ENCODE measurements around the gene SPRR4.
"Not testable (repeated sequence)": the region's sequence is repeated elsewhere in the genome, so short reads cannot be mapped to it uniquely, and the experiment has no call there.

SPRR4 gene

DNA sequence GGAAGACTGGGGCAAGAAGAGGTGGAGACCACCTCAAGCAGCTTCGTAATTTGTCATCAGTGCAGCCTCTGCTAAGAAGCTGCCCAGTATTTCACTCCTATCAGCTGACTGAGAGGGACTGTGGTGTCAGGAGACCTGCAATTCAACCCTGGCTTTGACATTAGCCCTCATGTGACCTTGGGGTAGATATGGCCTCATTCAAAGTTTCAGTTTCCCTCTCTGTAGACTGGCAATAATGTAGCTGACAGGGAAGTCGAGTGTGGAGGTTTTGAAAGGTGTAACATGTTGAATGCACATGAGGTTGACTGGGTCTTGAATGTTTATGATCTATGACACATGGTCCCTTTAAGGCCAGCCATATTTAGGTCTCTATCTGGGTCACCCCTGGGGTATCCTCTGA is 2.2 kb upstream of the SPRR4 start:
- no peak for DNase-seq

DNA sequence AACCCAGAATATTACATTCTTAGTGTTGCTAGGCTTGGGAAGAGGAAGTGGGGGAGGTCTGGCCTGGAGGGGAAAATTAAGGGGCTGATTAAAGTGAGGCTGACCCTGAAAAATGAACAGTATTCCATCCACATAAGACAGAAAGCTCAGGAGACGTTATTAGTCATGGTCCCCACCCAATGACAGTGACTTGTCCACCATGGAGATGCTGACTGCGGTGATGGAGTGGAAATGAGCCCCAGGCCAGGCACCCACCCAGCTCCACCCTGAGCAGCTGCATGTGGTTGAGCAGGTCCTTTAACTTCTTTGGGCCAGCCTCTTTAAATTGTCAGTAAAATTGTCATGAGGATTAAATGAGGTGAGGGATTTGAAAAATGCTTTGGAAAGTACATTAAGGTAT is 1.4 kb upstream of the SPRR4 start:
- DNase-seq, result no peak

DNA sequence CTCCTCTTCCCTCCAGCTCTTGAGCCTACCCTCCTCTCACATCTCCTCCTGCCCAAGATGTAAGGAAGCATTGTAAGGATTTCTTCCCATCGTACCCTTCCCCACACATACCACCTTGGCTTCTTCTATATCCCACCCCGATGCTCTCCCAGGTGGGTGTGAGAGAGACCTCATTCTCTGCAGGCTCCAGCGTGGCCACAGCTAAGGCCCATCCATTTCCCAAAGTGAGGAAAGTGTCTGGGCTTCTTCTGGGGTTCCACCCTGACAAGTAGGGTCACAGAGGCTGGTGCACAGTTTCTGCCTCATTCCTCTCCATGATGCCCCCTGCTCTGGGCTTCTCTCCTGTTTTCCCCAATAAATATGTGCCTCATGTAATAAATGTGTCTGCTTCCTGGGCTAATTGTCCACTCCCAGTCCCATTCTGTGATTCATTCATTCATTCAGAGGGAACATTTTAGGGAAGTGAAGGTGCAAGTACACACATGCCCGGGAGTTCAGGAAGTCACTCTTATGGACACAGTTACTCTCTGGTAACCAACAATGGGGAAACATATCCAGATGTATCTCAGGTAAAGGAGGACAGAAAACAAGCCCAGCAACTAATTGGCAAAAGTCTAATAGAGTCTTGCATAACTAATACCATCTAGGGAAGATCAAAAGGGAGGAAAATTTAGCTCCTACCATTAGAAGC is 1.9 kb downstream of the SPRR4 start:
- no peak for DNase-seq

DNA sequence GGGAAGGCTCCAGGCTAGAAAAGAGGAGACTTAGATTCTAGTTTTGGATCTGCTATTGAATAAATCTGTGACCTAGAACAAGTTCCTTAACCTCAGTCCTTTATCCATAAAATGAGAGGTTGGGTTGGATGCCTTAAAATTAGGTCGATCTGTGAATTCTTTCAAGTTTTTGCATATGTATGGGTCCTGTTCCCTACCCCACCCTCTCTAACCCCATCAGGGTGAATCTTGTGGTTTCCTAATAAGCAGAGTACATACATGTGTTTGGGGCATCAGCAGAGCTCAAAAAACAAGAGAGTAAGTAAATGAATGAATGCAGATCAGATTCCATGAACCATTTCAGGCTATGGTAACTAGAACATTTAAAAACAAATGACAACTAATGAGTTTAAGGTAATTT is 6.2 kb downstream of the SPRR4 start:
- DNase-seq, result no peak

DNA sequence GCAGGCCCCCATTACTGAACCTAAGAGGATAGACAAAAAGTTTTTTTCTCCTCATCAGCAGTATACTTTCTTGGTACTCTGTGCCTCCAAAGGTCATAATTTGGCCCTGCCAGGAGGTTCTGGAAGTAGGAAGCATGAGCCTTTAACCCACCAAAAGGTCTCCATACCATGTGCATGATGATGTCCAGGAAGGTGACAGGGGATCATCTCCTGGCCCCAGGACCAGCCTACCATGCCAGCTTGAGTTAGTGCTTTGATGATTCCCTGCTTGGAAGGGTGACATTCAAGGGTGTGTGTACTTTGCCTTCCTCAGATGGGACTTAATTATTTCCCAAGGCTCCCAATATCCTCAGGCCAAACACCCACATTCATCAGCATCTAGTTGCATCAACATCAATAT is 7.2 kb downstream of the SPRR4 start:
- no peak for DNase-seq

DNA sequence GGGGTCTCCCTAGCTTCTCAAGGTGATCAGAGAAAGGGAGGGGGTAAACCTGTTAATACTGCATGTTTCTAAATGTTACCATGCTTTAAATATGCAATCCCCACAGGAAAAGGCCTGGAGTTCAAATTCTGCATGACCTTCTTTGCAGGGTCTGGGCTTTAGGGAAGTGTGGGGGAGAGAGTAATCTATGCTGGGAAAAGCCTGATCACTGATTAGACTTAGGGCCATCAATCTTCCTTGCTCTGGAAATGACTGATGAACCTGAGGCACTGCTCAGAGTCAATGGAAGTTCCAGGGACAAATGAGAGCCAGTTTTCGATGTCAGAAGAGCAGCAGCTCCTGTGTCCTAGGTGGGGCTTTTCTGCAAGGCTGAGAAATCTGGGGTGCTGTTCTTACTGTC is 10.2 kb downstream of the SPRR4 start:
- DNase-seq, result no peak

DNA sequence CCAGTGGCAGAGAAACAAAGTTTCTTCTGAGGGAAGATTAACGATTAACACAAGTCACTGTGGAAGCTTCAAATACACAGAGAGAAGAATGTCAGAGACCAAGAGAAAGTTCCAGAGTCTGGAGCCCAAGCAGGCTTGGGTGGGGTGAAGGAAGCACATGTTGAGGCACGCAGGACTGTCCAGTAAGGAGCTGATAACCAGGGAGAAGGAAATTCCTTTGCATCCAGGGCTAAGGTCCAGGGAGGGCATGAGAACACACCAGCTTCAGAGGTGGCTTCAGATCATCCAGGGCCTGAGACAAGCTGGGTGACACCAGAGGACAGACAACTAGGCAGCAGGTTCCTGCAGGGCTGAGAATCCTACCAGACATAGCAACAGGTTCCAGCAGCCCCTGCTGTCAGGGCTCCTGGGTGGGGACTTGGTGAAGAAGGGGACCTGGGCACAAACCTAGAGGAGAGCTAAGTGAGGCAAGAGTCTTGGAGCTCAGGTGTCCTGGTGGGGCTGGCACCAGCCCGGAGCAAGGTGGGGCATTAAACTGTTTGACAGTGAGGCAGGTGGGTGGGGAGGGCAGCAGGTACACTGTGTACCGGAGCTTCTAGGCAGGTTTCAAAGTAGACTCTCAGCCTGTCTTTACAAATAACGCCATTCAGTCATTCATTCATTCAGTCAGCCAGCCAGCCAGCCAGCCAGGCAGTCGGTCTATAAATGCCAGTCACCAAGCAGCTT is 10.9 kb downstream of the SPRR4 start:
- no peak for DNase-seq

DNA sequence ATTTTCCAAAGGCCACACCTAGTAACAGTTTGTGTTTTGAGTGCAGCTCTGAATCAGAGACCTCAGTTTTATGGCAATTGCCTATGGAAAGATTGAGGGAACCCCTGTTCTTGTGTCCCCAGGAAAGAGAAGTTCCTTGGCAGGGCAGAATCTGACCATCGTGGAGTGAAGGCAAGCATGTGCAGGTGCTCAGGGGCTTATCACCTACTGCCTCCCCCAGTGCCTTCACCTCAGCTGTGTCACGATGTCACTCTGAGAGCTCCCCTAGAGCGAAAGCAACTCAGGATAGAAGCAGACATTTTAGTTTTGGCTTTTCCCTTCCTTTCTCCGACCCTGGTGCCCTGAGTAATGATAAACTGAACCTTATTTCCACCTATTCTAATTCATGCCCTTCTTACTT is 11.6 kb downstream of the SPRR4 start:
- no peak for DNase-seq

DNA sequence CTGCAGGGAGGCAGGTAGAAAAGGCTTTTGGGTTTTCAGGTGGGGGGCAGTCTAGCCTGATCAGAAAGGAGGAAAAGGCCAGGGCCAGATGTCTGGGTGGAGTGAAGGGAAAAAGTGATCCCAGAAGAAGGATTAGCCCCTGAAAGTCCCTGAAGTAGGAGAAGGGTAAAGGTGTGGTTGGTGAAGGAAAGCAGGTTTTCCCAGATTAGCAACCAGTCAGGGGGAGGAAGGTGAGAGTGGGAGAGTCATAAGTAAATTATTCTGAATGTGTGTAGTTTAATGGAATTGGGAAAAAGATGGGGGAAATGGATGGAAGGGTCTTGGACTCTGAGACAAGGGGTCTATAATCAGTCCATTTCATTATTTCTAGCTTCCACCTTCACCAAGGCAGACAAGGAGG is 12.8 kb downstream of the SPRR4 start:
- DNase-seq, result no peak

DNA sequence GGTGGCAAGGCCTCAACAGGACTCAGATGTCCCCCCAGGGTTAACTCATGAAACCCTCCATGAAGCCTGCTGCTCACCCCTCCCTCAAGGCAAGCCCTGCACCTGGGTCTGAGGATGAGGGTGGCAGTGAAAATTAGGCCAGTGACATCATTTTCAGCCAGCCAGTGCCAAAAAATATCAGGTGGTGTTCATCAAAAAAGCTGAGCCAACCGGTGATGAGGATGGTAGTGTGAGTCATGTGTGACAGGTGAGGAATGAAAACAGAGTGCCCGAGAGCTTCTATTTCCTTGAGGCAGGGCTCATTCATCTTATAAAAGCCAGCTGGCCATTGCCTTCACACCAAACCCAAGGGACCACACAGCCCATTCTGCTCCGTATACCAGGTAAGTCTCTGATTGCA is 13.3 kb downstream of the SPRR4 start, which contains the start of gene SPRR1A:
SPRR1A (plus strand) TSS at position 339 of the 400 bp plus-strand sequence. CDS start 1,150 bp downstream, outside the sequence.
- DNase-seq, result no peak

DNA sequence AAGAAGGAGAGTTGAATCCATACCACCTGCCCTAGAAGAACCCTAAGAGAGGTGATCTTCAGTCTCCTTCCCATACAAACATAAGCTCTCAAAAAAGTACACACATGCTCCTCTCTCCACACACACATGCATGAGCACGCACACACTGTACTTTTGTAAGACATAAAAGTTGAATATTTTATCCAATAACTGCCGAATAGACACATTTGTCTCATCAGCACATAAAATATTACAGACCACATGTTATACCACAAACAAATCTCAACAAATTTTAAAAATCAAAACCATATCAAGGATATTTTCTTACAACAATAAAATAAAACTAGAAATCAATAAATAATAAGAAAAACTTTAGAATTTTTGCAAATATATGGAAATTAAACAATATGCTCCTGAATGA is 16.1 kb downstream of the SPRR4 start:
- DNase-seq, result no peak

DNA sequence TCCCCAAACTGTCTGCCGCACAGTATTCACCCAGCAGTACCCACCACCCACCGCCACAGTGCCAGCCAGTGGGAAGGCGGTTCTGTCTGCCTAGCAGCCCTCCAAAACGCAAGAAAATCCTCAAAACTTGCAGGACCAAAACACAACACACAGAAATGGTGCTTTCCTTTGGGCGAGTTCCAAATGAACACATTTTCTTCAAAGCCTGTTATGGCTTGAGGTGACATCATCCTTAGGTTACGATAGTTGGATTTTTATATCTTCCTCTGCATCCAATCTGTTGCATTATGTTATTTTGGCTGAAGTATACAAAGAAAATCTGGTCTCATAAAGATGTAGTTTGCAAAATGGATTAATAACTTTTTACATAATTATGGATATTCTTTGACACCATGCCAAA is 22.7 kb downstream of the SPRR4 start:
- no peak for DNase-seq

DNA sequence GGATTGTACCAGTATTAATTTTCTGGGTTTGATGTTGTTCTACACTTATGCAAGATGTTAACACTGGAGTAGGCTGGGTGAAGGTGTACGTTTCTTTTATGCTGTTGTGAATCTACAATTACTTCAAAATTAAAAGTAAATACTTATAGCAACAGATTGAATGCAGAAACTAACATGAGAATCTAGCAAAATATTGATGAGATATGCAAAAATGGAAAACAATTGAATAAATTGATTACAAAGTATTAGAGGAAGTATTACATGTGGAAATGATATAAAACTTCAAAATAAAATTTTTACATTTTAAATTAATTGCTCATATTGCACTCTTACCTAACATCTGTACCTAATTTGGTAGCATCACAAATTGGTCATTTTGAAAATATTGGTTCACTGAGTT is 25.4 kb downstream of the SPRR4 start:
- DNase-seq, result no peak

DNA sequence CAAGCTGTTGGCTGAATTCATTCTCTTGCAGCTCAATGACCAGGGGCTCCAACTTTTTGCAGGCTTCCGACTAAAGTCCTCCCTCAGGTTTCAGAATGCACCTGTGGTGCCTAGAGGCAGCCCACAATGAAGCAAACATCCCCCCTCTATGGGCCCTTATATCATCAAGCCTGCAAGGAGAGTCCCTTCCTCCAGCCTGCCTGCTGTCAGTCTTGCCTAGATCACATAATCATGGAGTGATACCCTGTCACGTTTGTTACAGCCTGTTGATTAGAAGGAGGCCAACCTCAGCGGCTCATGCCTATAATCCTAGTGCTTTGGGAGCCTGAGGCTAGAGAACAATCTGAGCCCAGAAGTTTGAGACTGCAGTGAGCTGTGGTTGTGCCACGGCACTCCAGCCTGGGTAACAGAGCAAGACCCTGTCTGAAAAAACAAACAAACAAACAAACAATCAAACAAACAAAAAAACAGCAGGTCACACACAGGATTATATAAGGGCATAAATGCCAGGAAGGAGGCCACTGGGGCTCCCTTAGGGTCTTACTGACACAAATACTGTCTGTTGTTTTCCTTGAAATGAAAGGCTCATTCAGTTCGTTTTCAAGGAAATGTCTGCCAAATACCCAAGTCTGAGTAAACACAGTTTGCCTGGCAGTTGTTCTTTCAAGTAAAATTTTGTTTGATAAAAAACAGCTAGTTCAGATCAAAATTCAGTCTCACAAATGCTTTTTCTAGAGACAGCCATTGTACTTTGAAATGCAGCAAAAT is 26.4 kb downstream of the SPRR4 start:
- no peak for DNase-seq

DNA sequence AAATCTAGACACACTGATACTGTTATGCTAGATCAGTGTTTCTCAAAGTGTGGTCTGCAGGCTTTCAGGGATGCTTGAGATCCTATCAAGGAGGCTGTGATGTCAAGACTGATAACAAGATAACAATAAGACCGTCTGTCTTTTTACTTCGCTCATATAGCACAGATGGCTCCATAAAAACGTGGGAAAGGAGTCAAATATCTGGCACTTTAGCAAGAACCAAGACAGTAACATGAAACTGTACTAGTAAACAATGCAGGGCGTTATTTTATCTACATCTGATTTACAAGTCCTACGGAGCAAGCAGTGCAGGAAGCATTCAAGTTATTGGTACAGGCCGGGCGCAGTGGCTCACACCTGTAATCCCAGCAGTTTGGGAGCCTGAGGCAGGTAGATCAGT is 27.5 kb downstream of the SPRR4 start:
- DNase-seq, result no peak

DNA sequence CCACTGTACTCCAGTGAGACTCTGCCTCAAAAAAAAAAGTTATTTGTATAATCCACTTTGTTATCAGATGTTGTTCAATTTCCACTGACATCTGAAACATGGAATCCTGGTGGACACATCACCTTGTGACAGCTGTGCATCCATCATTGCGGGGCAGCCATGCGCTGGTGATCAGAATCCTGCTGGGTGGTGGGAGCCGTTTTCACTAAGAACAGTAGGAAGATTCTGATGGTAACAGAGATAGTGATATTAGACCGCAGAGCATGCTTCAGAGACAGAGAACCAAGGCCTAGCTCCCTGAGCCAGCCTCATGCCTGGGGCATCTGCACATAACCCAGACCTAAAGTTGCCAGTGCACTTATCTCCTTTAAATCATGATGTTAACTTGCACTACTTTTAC is 28.0 kb downstream of the SPRR4 start:
- DNase-seq, result no peak

DNA sequence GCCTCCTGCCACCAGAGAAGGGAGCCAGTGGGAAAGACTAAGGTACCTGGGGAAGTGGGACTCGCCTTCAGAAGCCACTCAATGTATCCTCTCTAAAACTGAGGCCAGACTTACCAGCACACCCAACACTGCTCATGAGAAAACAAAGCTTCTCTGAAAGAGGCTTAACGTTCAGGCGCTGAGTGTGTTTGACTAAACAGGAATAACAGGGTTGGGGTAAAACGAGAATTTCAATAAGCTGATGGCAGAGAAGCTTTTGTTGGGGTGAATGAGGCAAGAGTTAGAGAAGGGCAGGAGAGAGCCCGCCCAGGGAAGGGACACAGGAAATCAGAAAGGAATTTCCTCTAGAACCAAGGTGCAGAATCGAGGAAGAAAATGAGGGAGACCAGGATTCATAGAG is 29.4 kb downstream of the SPRR4 start:
- no peak for DNase-seq

DNA sequence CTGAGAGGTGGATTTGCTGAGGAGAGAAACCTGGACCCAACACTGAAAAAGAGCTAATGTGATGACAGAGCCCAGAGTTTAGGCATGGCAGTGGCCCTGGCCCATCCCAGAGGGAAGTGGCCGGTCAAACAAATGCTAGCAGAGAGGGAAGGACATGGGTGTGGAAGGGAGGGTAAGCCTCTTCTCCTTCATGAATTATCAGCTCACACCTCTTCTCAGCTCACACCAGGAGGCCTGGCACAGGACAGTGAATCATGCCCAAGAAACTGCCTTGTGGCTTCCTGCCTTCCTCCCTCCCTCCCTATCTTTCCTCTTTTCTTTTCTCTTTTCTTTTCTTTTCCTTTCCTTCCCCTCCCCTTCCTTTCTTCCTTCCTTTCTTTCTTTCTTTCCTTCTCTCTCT is 29.8 kb downstream of the SPRR4 start:
- no peak for DNase-seq

DNA sequence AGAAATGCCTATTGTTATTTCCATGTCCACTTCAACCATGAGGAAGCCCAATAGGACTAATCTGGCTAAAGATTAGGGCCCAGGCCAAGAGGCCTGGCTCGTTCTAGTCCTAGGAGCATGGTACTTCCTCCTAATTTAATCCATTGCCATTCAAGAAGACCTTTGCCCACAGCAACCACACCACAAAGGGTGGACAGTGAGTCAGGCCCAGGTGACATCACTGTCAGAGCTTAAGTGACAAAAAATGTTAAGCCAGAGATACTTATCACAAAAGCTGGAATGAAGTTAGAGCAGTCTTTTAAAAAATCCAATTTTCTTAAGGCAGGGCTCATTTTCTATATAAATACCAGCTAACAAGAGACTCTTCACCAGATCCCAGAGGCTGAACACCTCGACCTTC is 30.9 kb downstream of the SPRR4 start, which contains the start of gene SPRR3:
SPRR3 (plus strand) TSS at position 368 of the 400 bp plus-strand sequence. CDS start 1,272 bp downstream, outside the sequence.
- no peak for DNase-seq

DNA sequence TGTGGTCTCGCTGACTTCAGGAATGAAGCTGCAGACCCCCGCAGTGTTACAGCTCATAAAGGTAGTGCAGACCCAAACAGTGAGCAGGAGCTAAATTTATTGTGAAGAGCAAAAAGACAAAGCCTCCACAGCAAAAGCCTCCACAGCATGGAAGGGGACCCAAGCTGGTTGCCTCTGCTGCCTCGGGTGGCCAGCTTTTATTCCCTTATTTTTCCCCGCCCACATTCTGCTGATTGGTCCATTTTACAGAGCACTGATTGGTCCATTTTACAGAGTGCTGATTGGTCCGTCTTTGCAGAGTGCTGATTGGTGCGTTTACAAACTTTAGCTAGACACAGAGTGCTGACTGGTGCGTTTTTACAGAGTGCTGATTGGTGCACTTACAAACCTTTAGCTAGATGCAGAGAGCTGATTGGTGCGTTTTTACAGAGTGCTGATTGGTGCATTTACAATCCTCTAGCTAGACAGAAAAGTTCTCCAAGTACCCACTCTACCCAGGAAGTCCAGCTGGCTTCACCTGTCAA is 40.8 kb downstream of the SPRR4 start:
- not testable (repeated sequence) for DNase-seq

DNA sequence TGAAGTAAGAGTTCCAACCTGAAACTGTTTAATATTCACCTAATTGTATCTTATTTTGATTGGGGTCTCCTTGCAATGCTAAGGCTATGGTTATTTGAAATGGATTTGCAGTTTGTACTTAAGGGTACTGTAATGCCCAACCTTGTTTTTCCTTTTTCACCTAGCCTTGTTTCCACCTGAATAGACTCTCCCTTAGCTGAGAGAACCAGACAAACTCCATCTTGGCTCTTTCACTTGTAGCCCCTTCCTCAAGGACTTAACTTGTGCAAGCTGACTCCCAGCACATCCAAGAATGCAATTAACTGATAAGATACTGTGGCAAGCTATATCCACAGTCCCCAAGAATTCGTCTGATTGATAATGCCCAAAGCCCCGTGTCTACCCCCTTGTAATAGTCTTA is 51.4 kb downstream of the SPRR4 start:
- DNase-seq, result not testable (repeated sequence)
